ENCODE data around the gene ZP1. TPM values are rescaled to one million over a fixed set of nuclear protein-coding genes. Genes with fewer than 3 reads are reported as not detected.

ZP1 gene
- total and polyA plus RNA-seq, 10 of the 15 experiments (the other 5 are each of a cell fraction or from before 2014, with no cell fraction given) = not detected

DNA sequence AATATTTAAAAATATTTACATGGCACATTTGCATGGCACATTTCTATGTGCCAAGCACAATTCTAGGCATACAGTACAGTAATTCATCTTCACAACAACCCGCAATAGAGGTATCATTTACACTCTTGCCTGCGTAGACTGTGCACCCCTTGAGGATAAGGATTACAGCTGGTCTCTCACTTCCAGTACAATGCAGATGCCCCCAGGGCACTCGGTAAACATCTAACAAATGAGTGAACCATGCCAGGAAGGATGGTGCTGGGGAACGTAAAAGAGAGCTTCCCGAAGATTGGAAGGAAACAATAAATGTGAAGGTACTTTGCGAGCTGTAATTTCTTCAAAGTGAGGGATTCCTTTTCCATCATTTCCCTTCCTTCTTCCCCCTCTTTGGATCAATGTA lies 37.7 kb downstream of the ZP1 start:
- ChIA-PET RAD21 (ENCODE audit: unreplicated experiment) (interaction anchor here (1.0 to 3.8 kb wide), 6 partner anchors 9 to 142 kb away, joined by 3 to 18 read pairs (median 6); partner anchors contain the start of gene TMEM109), CTCF (interaction anchor here (0.7 to 11.5 kb wide), 17 partner anchors 8 to 480 kb away, joined by 3 to 135 read pairs (median 4); partner anchors contain the start of gene TMEM109), SMC1A (ENCODE audit: uncharacterized antibody, unreplicated experiment) (interaction anchor here (0.6 to 8.0 kb wide), 10 partner anchors 9 to 282 kb away, joined by 3 to 57 read pairs (median 3); partner anchors contain the start of gene TMEM109), POLR2A (interaction anchor here (0.9 to 1.8 kb wide), 5 partner anchors 9 to 165 kb away, joined by 3 to 10 read pairs (median 5); partner anchors contain the start of gene TMEM109)
- TF ChIP-seq MXI1 (IDR thresholded peaks at IDR 0.05; ENCODE audit: low read depth, low read length) (0 out of 2 replicates have a peak, but pooled peaks have one; percentile 16), HDAC6 (IDR thresholded peaks at IDR 0.05; ENCODE audit: unreplicated experiment) (no peak), IKZF2 (IDR thresholded peaks at IDR 0.05) (0 out of 4 replicates have a peak, but pooled peaks of 1 of the 2 experiments have one; percentile 14)
- DNase-seq (ENCODE audit: low read depth, low spot score) (no peak), FAIRE-seq (peak; percentile 72), ATAC-seq (no peak)
- H3K36me3 ChIP-seq (ENCODE audit: control insufficient read depth in 2 of 2, insufficient read depth in 2 of 2, low read length in 1 of 2) = peaks cover 15 to 21% of the 10 kb centered on the region in 2 experiments; a peak in 3 of 4 replicates
- H3K9ac ChIP-seq (ENCODE audit: control insufficient read depth, insufficient read depth, low read length) = peak overlapping the region; percentile 93
- peak overlapping the region; percentile 86 for H3K4me3 ChIP-seq
- H4K20me1 ChIP-seq (ENCODE audit: control insufficient read depth, insufficient read depth) = peaks cover 8% of the 10 kb centered on the region
- TSS peak; percentile 65 for BruUV-seq (replicated peaks)
- intact Hi-C loops (cut with micrococcal nuclease; ENCODE audit: unreplicated experiment) (loop anchor here (5.0 kb wide), 1 partner anchor 143 kb away; no protein-coding TSS in a partner anchor), in situ Hi-C loops (cut with MboI) (no loop called here)
- WGBS (ENCODE audit: insufficient coverage, insufficient replicate concordance, low lambda C conversion rate, missing lambda C conversion rate) = 50% methylated on average over 6 of the region's 6 CpGs
- H3K4me2 ChIP-seq (ENCODE audit: control insufficient read depth, insufficient read depth) = peak overlapping the region; percentile 100
- peak overlapping the region; percentile 89 for H3K27ac ChIP-seq (ENCODE audit: control insufficient read depth, insufficient read depth)
- H2AFZ ChIP-seq (ENCODE audit: control insufficient read depth, low read depth, low read length) = no peak overlapping the region
- H3K4me1 ChIP-seq (ENCODE audit: control insufficient read depth, insufficient read depth, low read length) = peaks cover 26% of the 10 kb centered on the region
- peaks cover 8% of the 10 kb centered on the region for H3K9me3 ChIP-seq (replicated peaks; ENCODE audit: control insufficient read depth, insufficient read depth, low read length)
- peaks cover 34% of the 10 kb centered on the region for H3K79me2 ChIP-seq (ENCODE audit: control insufficient read depth, insufficient read depth, low read length)
- H3K27me3 ChIP-seq (replicated peaks in 1 of 2; ENCODE audit: control insufficient read depth in 2 of 2, insufficient read depth in 2 of 2, low read length in 1 of 2) = no peaks in the 10 kb centered on the region

DNA sequence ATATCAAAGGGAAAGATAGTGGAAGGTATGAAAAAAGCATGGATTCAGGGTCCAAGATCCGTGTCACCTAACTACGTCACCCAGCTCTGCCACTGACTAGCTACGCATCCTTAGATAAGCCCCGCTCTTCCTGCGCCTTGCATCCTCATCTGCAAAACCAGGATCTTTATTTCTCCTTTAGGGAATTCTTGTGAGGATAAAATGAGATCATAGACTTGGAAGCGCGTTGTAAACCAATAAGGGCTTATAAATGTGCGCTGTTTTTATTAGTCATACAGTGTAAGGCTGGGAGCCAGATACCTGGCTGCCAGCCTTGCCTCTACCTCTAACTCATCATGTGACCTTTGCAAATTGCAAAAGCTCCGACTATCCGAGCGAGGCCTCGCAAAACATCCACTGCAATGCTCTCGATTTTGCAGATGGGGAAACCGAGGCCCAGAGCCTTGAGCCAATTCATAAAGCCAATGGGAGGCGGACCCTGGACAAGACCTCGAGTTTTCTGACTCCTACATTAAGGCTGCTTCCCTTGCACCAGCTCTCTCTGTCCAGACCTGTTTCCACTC lies 38.3 kb downstream of the ZP1 start:
- DNase-seq (ENCODE audit: low read depth, low spot score) = no peak
- BruUV-seq (replicated peaks) = no TSS peak
- Histone ChIP-seq H3K4me3 (peak overlapping the region; percentile 86), H3K9ac (ENCODE audit: control insufficient read depth, insufficient read depth, low read length) (peak overlapping the region; percentile 93), H3K27ac (ENCODE audit: control insufficient read depth, insufficient read depth) (peak overlapping the region; percentile 89), H3K27me3 (replicated peaks in 1 of 2; ENCODE audit: control insufficient read depth in 2 of 2, insufficient read depth in 2 of 2, low read length in 1 of 2) (no peaks in the 10 kb centered on the region), H2AFZ (ENCODE audit: control insufficient read depth, low read depth, low read length) (no peak overlapping the region; the same call in 1 of the 2 replicates), H3K4me2 (ENCODE audit: control insufficient read depth, insufficient read depth) (peak overlapping the region; percentile 100), H3K4me1 (ENCODE audit: control insufficient read depth, insufficient read depth, low read length) (peaks cover 29% of the 10 kb centered on the region), H4K20me1 (ENCODE audit: control insufficient read depth, insufficient read depth) (peaks cover 8% of the 10 kb centered on the region), H3K79me2 (ENCODE audit: control insufficient read depth, insufficient read depth, low read length) (peaks cover 34% of the 10 kb centered on the region), H3K36me3 (ENCODE audit: control insufficient read depth in 2 of 2, insufficient read depth in 2 of 2, low read length in 1 of 2) (peaks cover 14 to 16% of the 10 kb centered on the region in 2 experiments; a peak in 3 of 4 replicates), H3K9me3 (replicated peaks; ENCODE audit: control insufficient read depth, insufficient read depth, low read length) (peaks cover 8% of the 10 kb centered on the region)
- under 1% methylated on average over 16 of the region's 16 CpGs for WGBS (ENCODE audit: insufficient coverage, insufficient replicate concordance, low lambda C conversion rate, missing lambda C conversion rate)
- TF ChIP-seq TARDBP (IDR thresholded peaks at IDR 0.05; ENCODE audit: borderline replicate concordance) (no peak), CBX5 (IDR thresholded peaks at IDR 0.05; ENCODE audit: low read depth) (no peak), SIX5 (IDR thresholded peaks at IDR 0.05; ENCODE audit: low read depth, low read length, severe bottlenecking) (no peak), STAT3 (IDR thresholded peaks at IDR 0.05; ENCODE audit: low read depth, low read length) (no peak), BCL3 (IDR thresholded peaks at IDR 0.05; ENCODE audit: borderline replicate concordance, insufficient read depth, low read depth, low read length, poor library complexity, severe bottlenecking) (no peak), HCFC1 (IDR thresholded peaks at IDR 0.05; ENCODE audit: low read length) (no peak), GABPA (IDR thresholded peaks at IDR 0.05; ENCODE audit: low read depth) (no peak), MYC (IDR thresholded peaks at IDR 0.05; ENCODE audit: insufficient read depth, insufficient read length, insufficient replicate concordance, low read length, severe bottlenecking) (no peak), SPI1 (IDR thresholded peaks at IDR 0.05; ENCODE audit: borderline replicate concordance, insufficient read depth, low read depth, low read length) (no peak)
- CTCF ChIA-PET = interaction anchor here (0.7 to 11.5 kb wide), 14 partner anchors 8 to 479 kb away, joined by 3 to 135 read pairs (median 8); partner anchors contain the start of gene TMEM109
- SMC1A ChIA-PET (ENCODE audit: uncharacterized antibody, unreplicated experiment) = interaction anchor here (0.8 to 8.0 kb wide), 10 partner anchors 10 to 282 kb away, joined by 3 to 57 read pairs (median 3); no protein-coding TSS in a partner anchor
- intact Hi-C loops (cut with micrococcal nuclease; ENCODE audit: unreplicated experiment) (loop anchor here (2.0 to 5.0 kb wide), 2 partner anchors 143 to 255 kb away; partner anchors contain the start of gene VPS37C), in situ Hi-C loops (cut with MboI) (no loop called here)
- no peak for FAIRE-seq
- no peak for ATAC-seq
- RAD21 ChIA-PET (ENCODE audit: unreplicated experiment) = interaction anchor here (1.0 to 3.8 kb wide), 6 partner anchors 8 to 142 kb away, joined by 3 to 18 read pairs (median 6); partner anchors contain the start of gene TMEM109
- POLR2A ChIA-PET = interaction anchor here (0.6 to 1.8 kb wide), 6 partner anchors 8 to 355 kb away, joined by 4 to 10 read pairs (median 4); partner anchors contain the start of gene TMEM109
